HG03354 (cell line): ENCODE results near the gene PON1.

Experiments used
- ATAC-seq: cut with Tn5 transposase; IDR thresholded peaks from one replicate; pipeline ENCODE4 v1.9.1; 2021; ENCODE audit warnings: mild to moderate bottlenecking; ENCODE audit not compliant: unreplicated experiment, poor library complexity, severe bottlenecking

The PON1 gene

DNA sequence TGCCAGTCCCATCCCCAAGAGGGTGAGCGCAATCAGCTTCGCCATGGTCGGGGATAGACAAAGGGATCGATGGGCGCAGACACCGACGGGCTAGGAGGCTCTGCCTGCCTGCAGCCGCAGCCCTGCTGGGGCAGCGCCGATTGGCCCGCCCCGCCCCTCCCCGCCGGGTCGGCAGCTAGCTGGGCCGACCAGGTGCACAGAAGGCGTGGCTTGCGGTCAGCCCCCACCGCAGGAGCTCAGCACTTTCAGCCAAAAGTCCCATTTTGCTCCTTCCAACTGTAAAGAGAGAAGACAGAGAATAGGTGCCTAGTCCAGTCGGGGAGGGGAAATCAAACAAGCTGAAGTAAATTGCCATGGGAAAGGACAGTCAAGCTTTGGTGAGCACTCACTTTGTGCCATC, at the start of gene PON1:
Gene PON1, minus strand, starts transcription at position 102 of the 400 bp plus-strand sequence. Its CDS starts 57 bp downstream, at position 45.
- ATAC-seq = peak; percentile 72

DNA sequence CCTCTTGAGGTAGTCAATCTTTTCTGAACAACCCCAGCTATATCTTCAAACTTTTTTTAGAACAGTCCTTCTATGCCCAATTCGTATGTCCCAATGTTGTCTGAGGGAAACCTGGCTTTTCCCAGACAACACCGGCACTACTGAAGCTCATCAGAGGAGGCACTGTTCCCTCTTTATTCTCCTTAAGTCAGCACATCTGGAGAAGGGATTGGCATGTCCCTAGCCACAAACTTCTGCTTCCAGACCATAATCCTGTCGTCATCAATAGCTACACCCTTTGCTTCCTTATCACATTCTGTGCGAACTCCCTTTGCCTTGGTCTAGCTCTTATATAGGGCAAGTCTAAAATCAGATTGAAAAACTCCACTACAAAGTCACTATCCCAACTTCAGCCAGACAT, 49.0 kb upstream of the PON1 start:
- no peak for ATAC-seq

DNA sequence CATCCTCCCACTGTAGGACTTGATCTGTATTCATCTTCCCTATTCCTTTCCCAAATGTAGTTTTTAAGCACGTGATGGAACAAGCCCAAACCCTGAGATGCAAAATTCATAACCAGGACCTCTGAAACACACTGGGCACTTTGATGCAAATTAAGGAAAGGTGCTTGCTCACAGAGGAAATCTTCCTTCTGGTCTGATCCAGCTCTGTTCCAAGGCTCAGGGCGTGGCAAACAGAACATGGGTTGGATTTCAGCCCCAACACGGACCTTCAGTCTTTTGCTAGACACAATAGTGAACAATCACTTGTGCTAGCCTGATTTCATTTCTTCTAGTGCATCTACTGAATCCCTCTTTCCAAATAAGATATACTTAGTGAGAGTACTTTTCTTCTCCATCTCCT, 43.9 kb upstream of the PON1 start:
- no peak for ATAC-seq

DNA sequence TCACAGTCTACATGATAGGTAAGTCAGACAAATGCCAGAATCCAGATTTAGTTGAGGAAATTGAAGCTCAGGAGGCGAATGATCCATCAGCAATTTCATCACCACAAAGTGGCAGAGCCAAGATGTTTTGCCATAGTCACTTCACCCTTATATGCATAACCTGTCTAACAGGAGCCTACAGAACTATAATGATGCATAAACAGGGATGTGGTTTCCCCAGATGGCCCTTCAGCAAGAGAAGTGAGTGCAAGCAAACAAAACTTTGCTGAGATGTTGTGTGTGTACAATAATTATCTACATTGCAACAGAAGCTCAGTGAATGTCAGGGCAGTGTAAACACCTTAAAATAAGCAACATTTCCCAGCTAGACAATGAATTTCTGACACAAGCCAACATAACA, 43.3 kb upstream of the PON1 start:
- ATAC-seq = no peak

DNA sequence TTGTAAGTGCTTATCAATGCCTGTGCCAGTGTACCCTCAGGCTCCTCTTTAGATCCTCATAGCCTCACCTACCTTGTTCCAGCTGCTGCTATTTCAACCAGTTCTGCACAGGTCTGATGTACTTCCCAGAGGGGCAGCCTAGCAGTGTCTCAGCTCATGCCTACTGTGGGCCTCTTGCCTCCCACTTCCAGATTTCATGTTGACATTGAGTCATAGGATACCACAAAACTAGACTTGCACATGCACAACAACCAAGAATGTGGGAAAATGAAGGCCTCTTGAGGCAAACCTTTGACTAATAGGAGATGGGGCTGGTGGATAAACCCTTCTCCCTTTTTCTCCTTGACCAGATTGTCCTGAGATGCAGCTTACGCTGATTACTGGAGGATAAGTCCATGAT, 40.8 kb upstream of the PON1 start:
- no peak for ATAC-seq

DNA sequence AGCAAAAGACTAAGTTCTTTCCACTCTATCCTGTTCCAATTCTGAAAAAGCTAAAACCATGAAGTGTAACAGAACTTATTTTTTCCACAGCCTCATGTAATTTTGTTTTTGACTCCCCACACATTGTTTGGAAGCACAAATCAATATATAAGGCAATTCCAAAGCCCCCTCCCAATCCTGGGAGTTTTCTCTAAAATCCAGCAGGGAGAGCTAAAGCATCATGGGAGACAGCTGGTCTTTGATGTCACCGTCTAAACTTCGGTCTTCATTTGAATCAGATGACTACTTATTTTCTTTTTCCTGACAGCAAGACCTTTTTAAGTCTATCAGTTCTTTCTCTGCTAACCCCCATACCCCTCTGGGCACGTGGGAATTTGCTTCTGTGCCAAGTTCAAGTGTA, 33.3 kb upstream of the PON1 start:
- no peak for ATAC-seq

DNA sequence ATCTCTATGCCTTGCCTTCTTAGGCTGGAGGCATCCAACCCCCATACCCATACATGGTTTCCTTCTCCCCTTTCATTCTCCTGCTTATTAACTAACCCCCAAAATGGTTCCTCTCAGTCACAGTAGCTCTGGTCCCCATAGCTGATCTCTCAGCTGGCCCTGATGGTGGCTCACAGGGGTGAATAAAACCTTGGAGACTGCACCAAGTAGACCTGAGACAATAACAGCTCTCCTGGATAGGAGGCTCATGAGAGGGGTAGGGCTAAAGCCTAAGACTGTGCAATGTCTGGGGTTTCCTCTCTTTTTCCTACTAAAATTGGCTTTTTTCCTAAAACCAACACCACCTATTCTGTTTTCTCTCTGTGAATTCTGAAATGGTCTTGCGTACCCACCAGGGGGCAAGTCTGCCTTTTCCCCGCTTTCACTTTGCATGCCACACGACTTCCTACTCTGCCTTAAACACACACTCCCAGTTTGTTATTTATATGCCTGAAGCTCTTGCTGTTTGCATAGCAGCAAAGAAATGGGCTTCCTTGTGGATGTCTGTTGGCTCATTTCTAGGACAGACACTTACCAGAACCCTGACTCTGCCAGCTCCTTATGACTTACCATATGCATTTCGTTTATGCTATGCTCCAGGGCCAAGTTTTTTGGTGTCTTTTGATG, 18.4 kb upstream of the PON1 start:
- ATAC-seq = no peak

DNA sequence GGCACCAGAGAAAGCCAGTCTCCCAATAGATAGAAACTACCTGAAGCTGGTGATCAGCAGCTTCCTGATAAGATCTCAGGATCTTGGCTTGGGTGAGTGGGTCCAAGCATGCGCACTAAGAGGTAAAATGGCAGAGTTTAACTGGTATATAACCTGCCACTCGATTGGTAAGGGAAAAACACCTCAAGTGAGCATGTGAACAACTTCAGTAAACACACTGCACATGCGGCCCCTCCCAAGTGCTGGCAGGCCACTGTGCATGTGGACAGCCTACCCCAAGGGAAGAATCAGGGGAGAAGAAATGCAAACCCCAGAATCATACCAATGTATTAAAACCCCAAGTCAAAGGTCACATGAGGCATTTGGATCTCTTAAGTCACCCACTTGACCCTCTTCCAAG, 17.7 kb upstream of the PON1 start:
- no peak for ATAC-seq

DNA sequence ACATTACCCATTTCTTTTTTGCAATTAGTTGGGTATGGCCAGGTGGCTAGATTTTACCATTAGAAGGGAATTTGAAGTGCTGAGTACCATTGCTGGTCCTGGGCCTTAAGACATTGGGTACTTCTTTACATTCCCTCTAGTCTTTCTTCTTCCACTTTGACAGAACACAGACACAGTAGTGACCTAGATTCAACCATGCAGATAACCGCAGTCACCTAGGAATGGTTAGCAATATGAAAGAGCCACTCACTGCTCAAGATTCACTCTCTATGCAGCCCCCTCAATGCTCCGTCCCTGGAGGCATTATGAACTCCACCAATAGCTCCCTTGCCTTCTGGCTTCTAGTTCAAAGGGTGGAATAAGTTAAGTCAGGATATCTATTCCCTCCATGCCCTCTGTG, 16.2 kb upstream of the PON1 start:
- no peak for ATAC-seq

DNA sequence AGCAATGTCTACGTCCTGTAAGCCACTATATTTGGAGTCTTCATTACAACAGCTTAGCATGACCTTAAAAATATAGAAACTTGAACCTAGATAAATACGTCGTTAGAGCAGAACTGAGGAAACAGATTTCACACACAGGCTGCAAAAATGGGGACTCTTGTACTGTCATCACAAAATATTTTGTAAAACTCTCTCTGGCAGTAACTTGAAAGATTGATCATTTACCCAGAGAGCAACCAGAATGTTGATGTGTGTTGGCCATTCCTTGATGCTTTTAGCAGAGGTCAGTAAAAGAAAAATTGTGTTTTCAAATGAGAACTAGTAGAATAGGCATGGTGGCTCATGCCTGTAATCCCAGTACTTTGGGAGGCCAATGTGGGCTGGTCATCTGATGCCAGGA, 14.5 kb upstream of the PON1 start:
- ATAC-seq = no peak

DNA sequence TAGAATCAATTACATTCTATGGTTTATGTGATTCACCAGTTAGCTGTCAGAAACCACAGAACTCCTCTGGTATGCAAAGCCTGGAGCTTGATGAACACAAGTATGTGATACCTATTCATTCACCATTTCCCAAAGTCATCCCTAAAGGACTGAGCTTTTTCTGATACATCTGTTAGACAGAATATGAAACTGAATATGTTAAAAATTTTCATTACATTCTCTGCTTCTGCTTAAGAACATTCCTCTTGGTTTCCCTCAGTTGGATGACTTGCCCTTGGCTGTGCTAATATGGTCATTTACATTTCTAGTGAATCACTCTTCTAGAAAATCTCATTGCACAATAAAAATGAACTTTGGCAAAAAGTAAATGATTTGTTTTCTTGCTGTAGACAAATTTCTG, 10.8 kb upstream of the PON1 start:
- no peak for ATAC-seq

DNA sequence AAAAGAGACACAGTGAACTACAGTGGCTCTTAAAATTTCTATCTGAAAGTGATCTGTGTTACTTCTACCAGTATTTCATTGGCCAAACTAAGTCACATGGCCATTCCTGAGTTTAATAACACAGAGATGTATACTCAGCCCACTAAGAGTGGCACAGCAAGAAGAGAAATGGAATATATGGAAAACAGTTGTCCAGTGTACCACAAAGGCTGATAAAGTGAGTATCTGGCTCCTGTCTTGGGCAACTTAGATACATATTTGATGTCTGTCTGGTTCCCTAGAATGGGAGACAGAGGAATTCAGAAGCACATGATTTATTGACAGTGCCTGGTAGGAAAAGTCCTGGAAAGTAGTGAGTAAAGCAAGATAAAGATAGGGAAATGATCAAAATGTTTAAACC, 10.1 kb upstream of the PON1 start:
- no peak for ATAC-seq

DNA sequence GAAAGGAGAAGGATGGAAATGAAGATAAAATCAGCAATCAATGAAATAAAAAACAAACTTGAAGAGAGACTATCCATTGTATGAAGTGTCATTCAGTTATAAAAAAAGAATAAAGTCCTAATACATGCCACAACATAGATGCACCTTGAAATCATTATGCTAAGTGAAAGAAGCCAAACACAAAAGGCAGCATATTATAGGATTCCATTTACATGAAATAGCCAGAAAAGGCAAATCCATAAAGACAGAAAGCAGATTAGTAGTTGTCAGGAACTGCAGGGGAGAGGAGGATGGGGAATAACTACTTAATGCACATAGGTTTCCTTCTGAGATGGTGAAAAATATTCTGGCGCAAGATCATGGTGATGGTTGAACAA, 6.6 kb upstream of the PON1 start:
- peak; percentile 37 for ATAC-seq

DNA sequence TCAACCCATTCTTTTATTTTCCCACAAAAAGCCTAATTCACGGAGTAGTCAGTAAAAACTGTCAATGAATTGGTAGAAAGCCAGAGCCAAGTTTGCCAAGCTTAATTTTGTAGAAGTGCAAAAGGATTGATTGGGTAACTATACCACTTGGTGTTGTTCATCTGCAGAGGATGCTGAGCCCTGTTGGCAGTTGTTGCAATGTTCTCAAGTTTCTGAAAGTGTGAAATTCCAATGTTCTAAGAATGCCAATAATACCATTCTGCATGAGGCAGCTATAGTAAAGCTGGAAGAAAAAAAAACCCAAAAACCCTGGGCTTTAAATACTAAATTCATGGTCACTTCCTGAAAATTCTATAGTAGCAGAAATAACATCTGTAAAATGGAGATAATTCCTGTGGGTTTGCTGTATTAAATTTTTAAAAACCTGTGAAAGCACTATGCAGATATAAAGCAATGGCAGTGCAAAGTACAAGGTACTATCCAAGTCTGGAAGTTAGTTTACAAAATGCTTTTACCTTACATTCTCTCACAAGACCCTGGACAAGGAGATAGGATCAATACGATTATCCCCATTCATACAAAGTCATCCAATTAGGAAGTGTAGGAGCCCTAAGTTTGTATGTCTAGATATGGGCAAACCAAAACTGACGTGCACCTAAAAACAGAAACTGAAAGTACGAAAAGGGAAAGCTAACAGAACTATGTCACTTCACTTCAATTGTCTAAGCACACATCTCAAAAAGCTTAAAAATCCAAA, 6.0 kb upstream of the PON1 start:
- ATAC-seq = peak; percentile 97

DNA sequence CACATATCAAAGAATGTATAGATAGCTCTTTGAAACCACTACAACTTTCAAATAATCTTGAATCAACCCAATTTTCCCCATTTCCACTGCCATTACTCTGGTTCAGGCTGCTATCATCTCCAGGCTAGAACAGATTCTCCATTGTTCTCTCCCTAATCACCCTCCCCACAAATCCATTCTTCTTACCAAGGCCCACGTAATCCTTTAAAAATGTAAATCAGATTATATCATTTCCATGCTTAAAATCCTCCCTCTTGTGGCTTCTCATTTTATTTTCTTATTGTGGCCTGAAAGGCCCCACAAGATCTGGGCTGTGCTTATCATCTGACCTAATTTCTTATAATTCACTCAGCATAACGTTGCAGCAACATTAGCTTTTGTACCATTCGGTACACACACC, 3.0 kb upstream of the PON1 start:
- no peak for ATAC-seq

DNA sequence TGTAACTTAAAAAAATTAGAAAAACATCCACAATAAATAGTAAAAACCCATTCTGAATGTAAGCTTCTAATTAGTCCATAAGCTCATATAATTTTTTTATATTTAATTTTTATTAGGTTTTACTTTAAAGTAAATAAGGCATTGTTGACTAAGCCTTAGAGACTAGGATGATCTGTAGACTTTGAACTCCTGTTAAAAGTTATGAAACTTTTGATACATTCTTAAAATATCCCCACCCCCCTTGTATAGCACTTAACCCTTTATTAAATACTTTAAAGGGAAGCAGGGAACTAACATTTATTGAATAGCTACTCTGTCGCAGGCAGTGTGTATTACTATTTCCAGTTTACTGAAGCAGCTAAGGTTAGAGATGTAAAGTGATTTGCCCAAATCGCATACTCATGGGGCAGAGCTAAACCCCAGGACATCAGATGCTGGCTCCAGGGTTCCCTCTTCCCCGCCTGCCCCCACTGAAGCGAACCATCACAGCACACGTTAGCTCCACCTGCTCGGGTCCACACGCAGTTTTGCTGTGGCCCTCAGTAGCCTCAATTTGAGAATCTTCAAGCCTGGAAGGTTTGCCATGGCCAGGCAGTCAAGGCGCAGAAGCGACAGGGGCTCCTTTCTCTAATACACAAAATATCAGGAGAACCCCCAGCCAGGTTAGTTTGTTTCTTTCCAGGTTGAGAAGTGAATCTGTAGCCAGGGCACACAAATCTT, 762 bp downstream of the PON1 start:
- no peak for ATAC-seq

DNA sequence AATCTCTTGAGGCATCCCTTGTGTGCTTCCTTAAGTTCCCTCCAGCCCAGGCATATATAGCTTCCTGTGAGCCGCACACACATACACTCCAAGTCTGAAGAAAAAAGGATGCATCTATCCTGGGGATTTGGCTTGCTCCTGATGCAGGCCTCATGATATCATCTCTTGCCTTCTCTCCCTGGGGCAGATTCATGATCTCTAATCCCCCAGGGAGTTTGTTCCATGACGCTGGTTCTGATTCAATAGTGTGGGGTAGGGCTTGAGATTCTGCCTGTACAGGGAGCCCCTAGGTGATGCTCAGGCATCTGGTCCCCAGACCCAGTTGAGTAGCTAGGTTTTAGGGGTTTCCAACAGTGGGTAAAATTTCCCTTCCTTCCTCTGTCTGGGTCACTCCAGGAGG, 1.5 kb downstream of the PON1 start:
- no peak for ATAC-seq

DNA sequence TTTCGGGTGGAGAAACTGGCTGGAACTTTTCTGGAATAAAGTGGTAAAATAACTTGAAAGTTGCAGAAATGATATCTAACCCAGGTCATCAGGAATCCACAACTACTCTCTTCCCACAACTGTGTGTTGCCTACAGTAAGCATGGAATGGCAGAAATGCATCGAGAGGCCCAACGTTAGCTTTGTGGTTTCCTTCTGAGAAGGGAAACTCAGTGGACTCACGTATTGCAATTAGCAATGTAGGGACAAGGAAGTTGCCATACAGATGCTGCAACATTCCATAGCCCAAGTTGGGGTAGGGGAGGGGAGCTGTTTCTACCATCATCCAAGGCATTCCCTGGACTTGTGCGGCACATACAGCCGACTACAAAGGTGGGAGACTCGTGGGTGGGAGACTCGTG, 1.9 kb downstream of the PON1 start:
- no peak for ATAC-seq

DNA sequence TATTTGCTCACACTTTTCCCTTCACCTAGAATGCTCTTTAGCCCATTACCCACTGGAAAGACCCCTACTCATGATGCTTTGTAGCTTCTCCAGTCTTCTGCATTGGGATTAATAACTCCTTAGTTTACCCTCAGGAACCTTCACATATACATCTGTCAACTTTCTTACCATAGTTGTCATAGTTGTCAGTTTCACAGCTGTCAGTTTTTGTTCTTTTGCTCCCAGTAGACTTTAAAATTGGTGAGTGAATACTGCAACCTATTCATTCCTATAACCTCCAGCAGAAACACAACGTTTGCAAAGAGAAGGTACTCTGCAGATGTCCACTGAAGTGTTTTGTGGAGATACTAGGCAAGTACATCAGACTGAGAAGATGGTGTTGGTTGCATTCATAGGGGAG, 2.6 kb downstream of the PON1 start:
- no peak for ATAC-seq

DNA sequence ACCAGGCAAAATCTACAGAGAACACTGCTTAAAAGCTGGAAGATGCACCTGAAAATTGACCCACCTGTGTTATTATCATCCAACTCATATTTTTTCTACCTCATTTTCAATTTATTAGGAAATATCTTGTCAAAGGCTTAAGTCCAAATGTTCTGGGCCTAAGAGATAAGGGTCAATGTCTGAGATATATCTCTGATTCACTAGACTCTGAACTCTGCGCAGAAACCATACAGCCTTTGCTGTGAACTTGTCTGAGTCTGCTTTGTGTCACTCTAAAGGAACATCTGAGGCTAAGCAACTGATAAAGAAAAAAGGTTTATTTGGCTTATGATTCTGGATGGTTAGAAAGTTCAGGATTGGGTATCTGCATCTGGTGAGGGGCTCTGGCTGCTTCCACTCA, 3.7 kb downstream of the PON1 start:
- no peak for ATAC-seq

DNA sequence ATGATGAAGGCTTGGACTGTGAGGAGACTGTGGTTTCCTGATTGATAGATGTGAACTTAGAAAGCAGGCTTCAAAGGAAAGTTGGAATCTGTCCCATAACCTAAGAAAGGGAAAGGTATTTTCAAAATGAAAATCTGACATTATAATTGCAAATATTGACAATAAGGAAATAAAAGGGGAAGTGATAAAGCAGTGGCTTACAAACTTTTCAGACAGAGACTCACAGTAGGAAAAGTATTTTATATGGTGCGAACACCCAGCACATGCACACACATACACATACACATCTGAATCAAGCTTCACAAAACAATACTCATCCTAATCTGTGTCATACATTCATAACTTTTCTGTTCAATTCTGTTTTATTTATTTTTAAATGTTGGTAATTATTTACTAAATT, 4.8 kb downstream of the PON1 start:
- ATAC-seq = no peak
